MCF 10A (cell line): ENCODE measurements around the gene WWOX. TPM values are rescaled to one million over a fixed set of nuclear protein-coding genes. Genes with fewer than 3 reads are reported as not detected.

Source experiments
- BruUV-seq: library from RNA; stranded (reverse); fragments of 400-500 nt; replicated peaks from 2 replicates; lab custom pipeline; 2021; lab: Mats Ljungman, UMichigan
- CTCF ChIA-PET: fragments of 300-600 bp; sonication (Branson Sonifier 250); formaldehyde crosslinking; extraction: SDS; loops from one replicate; lab custom pipeline; 2021; ENCODE audit warnings: antibody characterized with exemption, inconsistent platforms; lab: Yijun Ruan, JAX
- POLR2A ChIA-PET: fragments of 300-600, 350-650 bp; sonication (Branson Sonifier 250); formaldehyde crosslinking; extraction: SDS; loops from one replicate; lab custom pipeline; 2020; ENCODE audit warnings: antibody characterized with exemption, inconsistent platforms; lab: Yijun Ruan, JAX
- DNase-seq: peaks from one replicate; pipeline ENCODE4 v3.0.0-alpha.2; 2018; ENCODE audit not compliant: unreplicated experiment
- H3K27ac Mint-ChIP-seq: one replicate; pipeline ENCODE4 v1.8.0; 2022; ENCODE audit warnings: mild to moderate bottlenecking, low read depth, mixed read lengths; ENCODE audit not compliant: unreplicated experiment
- H3K27me3 Mint-ChIP-seq: one replicate; pipeline ENCODE4 v1.8.0; 2022; ENCODE audit warnings: mixed read lengths; ENCODE audit not compliant: insufficient read depth, unreplicated experiment
- H3K36me3 Mint-ChIP-seq: one replicate; pipeline ENCODE4 v1.8.0; 2022; ENCODE audit warnings: mild to moderate bottlenecking, moderate library complexity, mixed read lengths; ENCODE audit not compliant: insufficient read depth, unreplicated experiment
- H3K4me1 Mint-ChIP-seq: one replicate; pipeline ENCODE4 v1.8.0; 2022; ENCODE audit warnings: mixed read lengths; ENCODE audit not compliant: insufficient read depth, unreplicated experiment
- H3K4me3 Mint-ChIP-seq: one replicate; pipeline ENCODE4 v1.8.0; 2022; ENCODE audit warnings: mild to moderate bottlenecking, moderate library complexity, mixed read lengths; ENCODE audit not compliant: unreplicated experiment
- H3K9me3 Mint-ChIP-seq: one replicate; pipeline ENCODE4 v1.8.0; 2022; ENCODE audit warnings: mixed read lengths; ENCODE audit not compliant: unreplicated experiment
- CTCF ChIP-seq: fragments of 200-600 bp; IDR thresholded peaks from one replicate; pipeline ENCODE4 v1.8.0; 2022; ENCODE audit warnings: antibody characterized with exemption, mild to moderate bottlenecking; ENCODE audit not compliant: unreplicated experiment
- intact Hi-C: fragments of 100-400 bp; cut with micrococcal nuclease; formaldehyde crosslinking; loops from 2 replicates; pipeline ENCODE4 v1.14.1; 2022
- total RNA-seq: library from RNA; stranded (reverse); gene quantifications from 2 replicates; pipeline ENCODE4 v1.2.3, GENCODE V29; 2022

Gene WWOX
- total RNA-seq, 1 experiment from 2014 or later, result 18.1 TPM

GRCh38 chr16:78396673-78397072 lies 297.2 kb downstream of the WWOX start:
- no peaks in the 10 kb centered on the region for H3K27me3 Mint-ChIP-seq
- H3K4me1 Mint-ChIP-seq, result no peaks in the 10 kb centered on the region
- CTCF ChIA-PET, result interaction anchor here (2.0 kb wide), 1 partner anchor 40 kb away, joined by 4 read pairs; no protein-coding TSS in a partner anchor
- no peak overlapping the region for H3K4me3 Mint-ChIP-seq
- POLR2A ChIA-PET, result interaction anchor here (0.6 to 0.7 kb wide), 2 partner anchors 8 to 167 kb away, joined by 3 read pairs; no protein-coding TSS in a partner anchor
- intact Hi-C loops, result no loop called here
- no peak for DNase-seq
- H3K36me3 Mint-ChIP-seq, result no peaks in the 10 kb centered on the region
- H3K27ac Mint-ChIP-seq, result no peak overlapping the region
- no peak for TF ChIP-seq CTCF
- H3K9me3 Mint-ChIP-seq, result peaks cover 7% of the 10 kb centered on the region
- BruUV-seq, result no TSS peak

GRCh38 chr16:78399384-78399783 lies 299.9 kb downstream of the WWOX start:
- intact Hi-C loops, result no loop called here
- no peaks in the 10 kb centered on the region for H3K27me3 Mint-ChIP-seq

GRCh38 chr16:78402833-78403232 lies 303.4 kb downstream of the WWOX start:
- DNase-seq, result no peak
- Mint-ChIP-seq H3K36me3 (no peaks in the 10 kb centered on the region), H3K27me3 (no peaks in the 10 kb centered on the region), H3K27ac (no peak overlapping the region), H3K4me3 (no peak overlapping the region), H3K4me1 (no peaks in the 10 kb centered on the region), H3K9me3 (peaks cover 7% of the 10 kb centered on the region)
- POLR2A ChIA-PET, result no interaction called here
- no peak for TF ChIP-seq CTCF
- no TSS peak for BruUV-seq
- CTCF ChIA-PET, result interaction anchor here (0.6 kb wide), 1 partner anchor 9 kb away, joined by 5 read pairs; no protein-coding TSS in a partner anchor
- intact Hi-C loops, result no loop called here

More at GRCh38 chr16:78399384-78399783, 299.9 kb downstream of the WWOX start:
- no peak for TF ChIP-seq CTCF
- no peak for DNase-seq
- Mint-ChIP-seq H3K4me3 (no peak overlapping the region), H3K27ac (no peak overlapping the region), H3K9me3 (peaks cover 7% of the 10 kb centered on the region), H3K36me3 (no peaks in the 10 kb centered on the region), H3K4me1 (no peaks in the 10 kb centered on the region)
- ChIA-PET CTCF (no interaction called here), POLR2A (interaction anchor here (0.6 kb wide), 1 partner anchor 1008 kb away, joined by 3 read pairs; no protein-coding TSS in a partner anchor)
- BruUV-seq, result no TSS peak

GRCh38 chr16:78405040-78405439 lies 305.6 kb downstream of the WWOX start:
- CTCF ChIA-PET, result no interaction called here
- no peak for TF ChIP-seq CTCF
- intact Hi-C loops, result no loop called here
- no peak for DNase-seq
- POLR2A ChIA-PET, result no interaction called here
- H3K27me3 Mint-ChIP-seq, result no peaks in the 10 kb centered on the region
- no peaks in the 10 kb centered on the region for H3K36me3 Mint-ChIP-seq
- no peaks in the 10 kb centered on the region for H3K4me1 Mint-ChIP-seq
- no peak overlapping the region for H3K4me3 Mint-ChIP-seq
- peaks cover 8% of the 10 kb centered on the region for H3K9me3 Mint-ChIP-seq
- H3K27ac Mint-ChIP-seq, result no peak overlapping the region
- BruUV-seq, result no TSS peak
